Measurements from ENCODE around the gene CEND1.

The CEND1 gene

GRCh38 chr11:794766-795633 is 5.1 kb upstream of the CEND1 start:
- no peak for DNase-seq (ENCODE audit: low spot score)

GRCh38 chr11:794013-794765 is 4.3 kb upstream of the CEND1 start:
- DNase-seq (ENCODE audit: low spot score), result no peak

DNA sequence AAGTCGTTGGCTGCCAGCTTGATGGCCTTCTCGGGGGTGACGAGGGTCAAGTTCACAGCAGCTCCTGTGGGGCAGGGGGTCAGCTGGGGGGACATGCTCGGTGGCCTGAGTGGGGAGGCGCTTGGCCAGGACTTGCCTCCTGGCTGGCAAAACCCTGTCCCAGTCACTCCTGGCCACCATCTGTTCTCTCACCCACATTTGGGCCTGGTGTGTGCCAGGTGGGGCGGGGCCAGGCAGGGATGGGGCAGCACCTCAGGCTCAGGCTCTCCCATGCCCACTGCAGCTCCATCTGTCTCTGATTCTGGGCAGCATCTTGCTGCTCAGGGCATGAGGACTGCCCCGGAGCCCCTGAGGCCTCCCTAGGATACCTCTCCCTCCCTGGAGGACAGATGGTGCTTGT is 3.7 kb upstream of the CEND1 start:
- DNase-seq (ENCODE audit: low spot score), result no peak

DNA sequence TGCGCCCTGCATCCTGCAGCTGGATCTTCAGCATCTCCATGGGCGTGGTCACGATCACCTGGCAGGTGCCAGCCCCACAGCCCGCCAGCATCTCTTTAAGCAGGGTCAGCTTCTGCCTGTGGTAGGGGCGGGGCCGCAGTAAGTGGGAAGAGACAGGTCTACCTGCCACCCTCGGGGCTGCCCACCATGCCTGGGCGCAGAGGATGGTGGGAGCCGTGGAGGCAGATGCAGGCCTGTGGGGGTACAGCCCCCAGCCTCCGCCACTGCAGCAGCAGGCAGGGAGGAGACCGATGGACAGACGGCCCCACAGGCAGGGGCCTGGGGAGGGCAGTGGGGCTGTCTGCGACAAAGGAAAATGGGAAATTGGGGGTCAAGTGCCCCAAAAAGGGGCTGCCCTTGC is 3.0 kb upstream of the CEND1 start:
- no peak for DNase-seq (ENCODE audit: low spot score)

GRCh38 chr11:792535-792821 is 2.6 kb upstream of the CEND1 start:
- DNase-seq (ENCODE audit: low spot score), result no peak

DNA sequence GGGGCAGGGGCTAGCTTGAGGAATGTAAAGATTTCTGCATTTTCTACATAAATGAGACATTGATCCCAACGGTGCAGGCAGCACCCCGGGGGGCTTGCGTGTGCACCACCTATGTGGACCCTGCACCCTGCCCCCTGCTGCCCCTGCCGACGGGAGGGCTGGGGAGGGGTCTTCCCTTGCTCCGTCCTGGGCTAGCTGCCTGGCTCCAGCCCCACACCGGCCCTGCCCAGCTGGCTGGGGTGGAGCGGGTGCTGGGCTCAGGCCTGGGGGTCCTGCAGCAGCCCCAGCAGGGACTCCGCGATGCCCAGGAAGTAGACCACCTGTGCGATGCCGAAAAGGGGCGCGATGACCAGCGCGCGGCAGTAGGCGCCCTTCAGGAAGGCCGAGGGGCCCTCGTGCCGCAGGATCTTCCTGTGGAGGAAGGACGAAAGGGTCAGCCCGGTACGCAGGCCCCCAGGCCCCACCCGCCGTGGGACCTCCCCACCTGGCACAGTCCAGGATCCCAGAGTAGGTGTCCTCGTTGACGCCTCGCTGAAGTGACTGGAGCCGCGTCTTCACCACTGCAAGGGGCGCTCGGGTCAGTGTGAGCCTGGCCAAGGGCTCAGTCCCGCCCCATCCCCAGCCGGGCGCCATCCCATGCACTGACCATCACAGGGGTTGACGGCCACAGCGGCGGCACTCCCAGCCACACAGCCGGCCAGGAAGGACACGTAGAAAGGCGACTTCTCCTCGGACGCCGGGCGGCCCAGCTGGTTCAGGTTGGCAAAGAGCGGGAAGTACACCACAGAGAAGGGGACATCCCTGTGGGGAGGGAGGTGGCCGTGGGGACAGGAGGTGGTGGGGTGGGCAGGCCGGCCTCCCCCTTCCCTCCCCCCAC is 2.0 kb upstream of the CEND1 start:
- no peak for DNase-seq (ENCODE audit: low spot score)

DNA sequence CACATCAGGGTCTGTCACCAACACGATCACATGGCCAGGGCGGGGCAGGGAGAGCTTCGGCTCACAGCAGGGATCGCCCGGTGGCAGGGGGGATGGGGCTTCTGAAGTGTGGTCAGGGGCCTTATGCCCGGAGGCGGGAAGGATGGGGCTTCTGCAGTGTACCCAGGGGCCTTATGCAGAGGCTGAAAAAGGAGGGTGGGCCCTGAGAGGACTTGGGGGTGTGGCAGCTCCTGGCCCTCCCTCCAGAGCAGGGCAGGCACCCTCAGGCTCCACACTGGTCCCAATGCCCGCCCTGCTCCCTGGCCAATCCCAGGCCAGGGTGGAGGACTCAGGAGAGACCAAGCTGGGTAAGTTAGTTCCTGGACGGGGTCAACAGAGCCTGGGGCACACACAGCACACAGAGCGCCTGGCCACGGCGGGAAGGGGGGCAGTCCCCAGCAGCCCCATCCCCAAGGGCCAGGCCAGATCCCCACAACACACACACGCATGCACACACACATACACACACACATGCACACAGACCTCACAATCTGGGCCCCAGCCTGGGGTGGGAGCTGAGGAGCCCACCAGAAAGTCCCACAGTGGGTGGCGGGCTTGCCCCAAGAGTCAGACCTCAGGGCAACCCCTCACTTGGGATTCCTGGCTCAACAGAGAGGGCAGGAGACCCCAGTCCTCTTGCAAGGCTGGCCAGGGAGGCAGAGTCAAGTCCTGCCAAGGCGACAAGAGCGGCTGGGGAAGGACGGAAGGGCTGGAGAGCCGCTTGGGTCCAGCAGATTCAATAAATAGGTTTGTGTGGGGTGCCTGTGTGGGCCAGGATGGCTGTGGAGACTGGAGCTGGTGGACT is 1.1 kb upstream of the CEND1 start:
- DNase-seq (ENCODE audit: low spot score), result peak; percentile 46

- no peak for DNase-seq (ENCODE audit: low spot score)
Measured at GRCh38 chr11:788953-789940, 643 bp downstream of the CEND1 start.

DNA sequence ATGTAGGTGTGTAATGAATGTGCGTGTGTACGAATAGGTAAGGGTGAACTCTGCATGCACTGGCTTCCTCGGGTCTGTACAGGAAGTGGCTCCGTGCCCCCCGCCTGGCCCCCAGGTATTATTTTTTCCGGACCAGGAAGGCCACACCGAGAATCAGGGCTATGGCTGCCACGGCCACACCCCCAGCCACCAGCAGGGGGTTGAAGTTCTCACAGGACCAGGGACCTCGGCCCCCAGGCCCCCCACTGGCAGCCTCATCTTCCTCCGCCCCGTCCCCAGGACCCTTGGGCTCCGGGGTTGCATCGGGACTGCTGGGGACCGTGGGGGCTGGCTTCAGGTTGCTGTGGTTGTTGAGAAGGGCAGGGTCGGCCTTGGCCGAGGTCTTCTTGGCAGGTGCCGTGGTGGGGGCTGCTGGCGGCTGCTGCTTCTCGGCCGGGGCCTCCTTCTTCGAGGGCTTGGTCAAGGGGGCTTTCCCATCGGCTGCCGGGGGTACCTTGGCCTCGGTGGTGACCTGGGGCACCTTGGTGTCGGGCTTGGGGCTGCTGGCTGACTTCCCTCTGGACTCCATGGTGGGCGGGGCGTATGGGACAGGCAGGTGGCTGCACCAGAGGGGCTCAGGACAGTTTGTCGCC is 1.8 kb downstream of the CEND1 start:
- DNase-seq (ENCODE audit: low spot score), result no peak

DNA sequence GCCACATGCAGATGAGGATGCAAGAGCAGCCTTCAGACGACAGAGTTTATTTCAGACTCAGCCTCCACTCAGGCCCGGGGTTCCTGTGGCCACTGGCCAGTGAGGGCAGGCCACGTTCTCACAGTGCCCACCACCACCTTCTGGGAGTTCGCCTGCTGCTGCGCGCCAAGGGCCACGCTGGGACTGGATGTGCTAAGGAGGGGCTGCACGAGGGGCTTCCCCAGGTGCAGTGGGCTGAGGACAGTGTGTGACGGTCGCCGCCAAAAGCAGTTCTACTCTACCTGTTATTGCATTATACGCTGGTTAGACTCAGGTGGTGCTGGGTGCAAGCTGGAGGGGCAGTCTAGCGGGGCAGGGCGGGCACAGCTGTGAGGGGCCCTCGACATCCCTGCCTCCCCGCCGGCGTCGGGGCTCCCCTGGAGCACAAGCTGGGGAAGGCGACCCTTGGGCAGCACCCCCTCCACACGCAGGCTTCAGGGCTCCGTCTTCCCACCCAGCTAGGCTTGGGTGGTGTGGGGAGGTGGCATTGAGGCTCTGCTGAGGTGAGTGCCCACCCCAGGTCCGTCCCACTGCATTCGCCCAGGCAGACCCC is 2.7 kb downstream of the CEND1 start:
- DNase-seq (ENCODE audit: low spot score), result no peak

GRCh38 chr11:786235-787083 is 3.4 kb downstream of the CEND1 start:
- no peak for DNase-seq (ENCODE audit: low spot score)

- DNase-seq (ENCODE audit: low spot score), result no peak
Measured at GRCh38 chr11:783581-784015, 6.3 kb downstream of the CEND1 start.

- DNase-seq (ENCODE audit: low spot score), result no peak
Measured at GRCh38 chr11:782264-783174, 7.4 kb downstream of the CEND1 start.

DNA sequence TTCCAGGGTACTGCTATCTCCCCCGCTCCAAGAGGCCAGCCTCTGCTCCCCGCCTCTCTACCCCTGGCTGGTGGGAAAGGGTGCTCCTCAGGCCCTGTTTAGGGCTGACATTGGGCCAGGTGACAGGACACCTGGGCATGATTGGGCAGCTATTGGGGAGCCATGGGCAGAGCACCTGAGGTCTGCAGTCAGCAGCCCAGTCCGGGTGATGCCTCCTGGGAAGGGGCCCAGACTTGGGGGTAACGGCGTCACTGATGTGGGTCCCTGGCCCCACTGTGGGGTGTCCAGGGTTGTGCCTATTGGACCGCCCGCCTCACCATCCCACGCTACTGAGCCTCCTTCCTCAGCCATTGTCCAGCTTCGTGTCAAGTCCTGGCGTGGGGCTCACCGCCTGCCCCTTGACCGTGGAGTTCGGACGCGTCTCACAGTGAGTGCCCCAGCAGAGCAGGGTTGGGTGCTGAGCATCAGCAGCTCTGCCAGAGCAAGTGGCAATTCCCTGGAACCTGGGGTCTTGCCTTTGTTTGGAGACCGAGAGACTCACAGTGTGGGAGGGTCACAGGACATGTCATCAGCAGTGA is 9.8 kb downstream of the CEND1 start:
- DNase-seq (ENCODE audit: low spot score), result no peak

DNA sequence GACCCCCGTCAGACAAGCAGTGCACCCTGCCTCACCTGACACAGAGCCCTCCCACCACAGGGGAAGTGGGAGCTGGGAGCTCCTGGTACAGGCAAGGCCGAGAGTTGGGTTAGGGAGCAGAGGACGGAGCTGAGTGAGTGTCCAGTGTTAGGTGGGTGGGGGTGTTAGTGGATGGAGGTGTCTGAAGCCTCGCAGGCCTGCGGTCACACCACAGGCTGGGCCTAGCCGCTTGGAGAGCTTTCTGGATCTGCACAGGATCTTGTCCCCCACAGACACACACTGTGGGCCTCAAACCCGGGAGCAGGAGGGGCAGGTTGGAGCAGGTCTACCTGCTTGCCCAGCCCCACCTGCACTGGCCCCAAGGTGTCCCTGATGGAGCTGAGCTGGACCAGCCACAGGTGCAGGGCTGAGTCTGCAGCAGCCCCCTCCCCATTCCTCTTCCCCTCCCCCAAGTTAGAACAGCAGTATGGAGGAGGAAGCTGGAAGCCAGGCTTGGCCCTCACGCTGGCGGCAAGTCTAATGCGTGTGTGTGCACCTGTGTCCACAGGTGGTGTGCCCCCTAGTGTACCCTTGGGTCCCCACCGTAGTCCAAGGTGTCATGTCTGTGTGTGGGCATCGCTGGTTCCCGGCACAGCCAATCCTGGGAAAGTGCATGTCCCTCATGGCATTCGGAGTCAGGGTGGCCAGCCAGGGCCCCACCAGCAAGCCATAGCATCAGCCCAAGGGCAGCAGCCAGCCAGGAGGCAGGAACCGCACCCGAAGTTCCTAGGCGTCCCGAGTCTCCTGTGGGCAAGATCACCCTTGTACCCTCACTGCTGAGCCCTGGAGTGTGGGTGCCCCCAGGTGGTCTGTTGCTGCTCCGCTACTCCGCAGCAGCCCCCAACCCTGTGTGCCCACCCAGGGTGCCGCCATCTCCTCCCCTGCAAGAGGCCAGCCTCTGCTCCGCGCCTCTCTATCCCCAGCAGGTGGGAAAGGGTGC is 10.6 kb downstream of the CEND1 start:
- DNase-seq (ENCODE audit: low spot score), result no peak

All from SW480 (cell line).